H54 (cell line): ENCODE data around the gene HBQ1.

ENCODE experiments used
- DNase-seq: peaks from one replicate; pipeline ENCODE4 v3.0.0; 2011; ENCODE audit warnings: low spot score, mixed read lengths; ENCODE audit not compliant: insufficient read length
- FAIRE-seq: peaks from 3 replicates; lab custom pipeline; 2011; peaks lifted over from hg19 to GRCh38; lab: Jason Lieb, UNC
- POLR2A ChIP-seq: IDR thresholded peaks from 2 replicates; pipeline ENCODE4 v1.6.1; 2011; ENCODE audit warnings: low read depth, mild to moderate bottlenecking, low read length

HBQ1 gene

DNA sequence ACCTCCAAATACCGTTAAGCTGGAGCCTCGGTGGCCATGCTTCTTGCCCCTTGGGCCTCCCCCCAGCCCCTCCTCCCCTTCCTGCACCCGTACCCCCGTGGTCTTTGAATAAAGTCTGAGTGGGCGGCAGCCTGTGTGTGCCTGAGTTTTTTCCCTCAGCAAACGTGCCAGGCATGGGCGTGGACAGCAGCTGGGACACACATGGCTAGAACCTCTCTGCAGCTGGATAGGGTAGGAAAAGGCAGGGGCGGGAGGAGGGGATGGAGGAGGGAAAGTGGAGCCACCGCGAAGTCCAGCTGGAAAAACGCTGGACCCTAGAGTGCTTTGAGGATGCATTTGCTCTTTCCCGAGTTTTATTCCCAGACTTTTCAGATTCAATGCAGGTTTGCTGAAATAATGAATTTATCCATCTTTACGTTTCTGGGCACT lies 2.9 kb upstream of the HBQ1 start:
- TF ChIP-seq POLR2A, result no peak
- no peak for FAIRE-seq
- DNase-seq, result no peak

DNA sequence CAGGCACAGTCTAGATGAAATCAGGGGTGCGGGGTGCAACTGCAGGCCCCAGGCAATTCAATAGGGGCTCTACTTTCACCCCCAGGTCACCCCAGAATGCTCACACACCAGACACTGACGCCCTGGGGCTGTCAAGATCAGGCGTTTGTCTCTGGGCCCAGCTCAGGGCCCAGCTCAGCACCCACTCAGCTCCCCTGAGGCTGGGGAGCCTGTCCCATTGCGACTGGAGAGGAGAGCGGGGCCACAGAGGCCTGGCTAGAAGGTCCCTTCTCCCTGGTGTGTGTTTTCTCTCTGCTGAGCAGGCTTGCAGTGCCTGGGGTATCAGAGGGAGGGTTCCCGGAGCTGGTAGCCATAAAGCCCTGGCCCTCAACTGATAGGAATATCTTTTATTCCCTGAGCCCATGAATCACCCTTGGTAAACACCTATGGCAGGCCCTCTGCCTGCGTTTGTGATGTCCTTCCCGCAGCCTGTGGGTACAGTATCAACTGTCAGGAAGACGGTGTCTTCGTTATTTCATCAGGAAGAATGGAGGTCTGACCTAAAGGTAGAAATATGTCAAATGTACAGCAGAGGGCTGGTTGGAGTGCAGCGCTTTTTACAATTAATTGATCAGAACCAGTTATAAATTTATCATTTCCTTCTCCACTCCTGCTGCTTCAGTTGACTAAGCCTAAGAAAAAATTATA lies 2.1 kb upstream of the HBQ1 start:
- DNase-seq (no peak), FAIRE-seq (no peak)
- no peak for TF ChIP-seq POLR2A

DNA sequence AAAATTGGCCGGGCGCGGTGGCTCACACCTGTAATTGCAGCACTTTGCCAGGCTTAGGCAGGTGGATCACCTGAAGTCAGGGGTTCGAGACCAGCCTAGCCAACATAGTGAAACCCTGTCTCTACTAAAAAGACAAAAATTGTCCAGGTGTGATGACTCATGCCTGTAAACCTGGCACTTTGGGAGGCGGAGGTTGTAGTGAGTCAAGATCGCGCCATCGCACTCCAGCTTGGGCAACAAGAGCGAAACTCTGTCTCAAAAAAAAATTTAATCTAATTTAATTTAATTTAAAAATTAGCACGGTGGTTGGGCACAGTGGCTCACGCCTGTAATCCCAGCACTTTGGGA lies 1.6 kb upstream of the HBQ1 start:
- DNase-seq (no peak), FAIRE-seq (no peak)
- TF ChIP-seq POLR2A, result no peak

DNA sequence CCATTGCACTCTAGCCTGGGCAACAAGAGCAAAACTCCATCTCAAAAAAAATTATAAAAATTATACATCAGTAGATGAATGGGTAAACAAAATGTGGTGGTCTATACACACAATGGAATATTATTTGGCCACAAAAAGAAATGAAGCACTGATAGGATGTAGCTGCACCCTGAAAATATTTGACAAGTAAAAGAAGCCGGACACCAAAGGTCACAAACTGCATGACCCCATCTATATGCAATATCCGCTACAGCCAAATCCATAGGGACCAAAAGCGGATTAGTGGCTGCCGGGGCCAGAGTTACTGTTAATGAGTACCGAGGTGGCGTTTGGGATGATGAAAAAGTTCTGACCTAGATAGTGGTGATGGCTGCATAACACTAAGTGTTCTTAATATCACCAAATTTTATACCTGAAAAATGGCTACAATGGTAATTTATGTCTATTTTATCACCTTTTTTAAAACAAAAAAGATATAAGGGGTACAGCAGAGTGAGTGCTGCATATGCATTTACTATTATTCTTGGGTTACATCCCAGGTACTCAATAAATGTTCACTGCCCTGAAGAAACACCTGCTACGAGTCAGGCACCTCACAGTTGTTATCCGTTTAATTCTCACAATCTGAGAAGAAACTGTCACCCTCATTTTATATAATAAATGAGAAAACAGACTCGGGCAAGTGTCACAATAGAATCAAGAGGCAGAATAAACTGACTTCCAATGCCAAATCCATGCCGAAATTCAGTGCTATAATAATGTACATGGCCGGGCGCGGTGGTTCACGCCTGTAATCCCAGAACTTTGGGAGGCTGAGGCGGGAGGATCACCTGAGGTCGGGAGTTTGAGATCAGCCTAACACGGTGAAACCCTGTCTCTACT lies 807 bp upstream of the HBQ1 start:
- TF ChIP-seq POLR2A, result no peak
- DNase-seq (no peak), FAIRE-seq (no peak)

DNA sequence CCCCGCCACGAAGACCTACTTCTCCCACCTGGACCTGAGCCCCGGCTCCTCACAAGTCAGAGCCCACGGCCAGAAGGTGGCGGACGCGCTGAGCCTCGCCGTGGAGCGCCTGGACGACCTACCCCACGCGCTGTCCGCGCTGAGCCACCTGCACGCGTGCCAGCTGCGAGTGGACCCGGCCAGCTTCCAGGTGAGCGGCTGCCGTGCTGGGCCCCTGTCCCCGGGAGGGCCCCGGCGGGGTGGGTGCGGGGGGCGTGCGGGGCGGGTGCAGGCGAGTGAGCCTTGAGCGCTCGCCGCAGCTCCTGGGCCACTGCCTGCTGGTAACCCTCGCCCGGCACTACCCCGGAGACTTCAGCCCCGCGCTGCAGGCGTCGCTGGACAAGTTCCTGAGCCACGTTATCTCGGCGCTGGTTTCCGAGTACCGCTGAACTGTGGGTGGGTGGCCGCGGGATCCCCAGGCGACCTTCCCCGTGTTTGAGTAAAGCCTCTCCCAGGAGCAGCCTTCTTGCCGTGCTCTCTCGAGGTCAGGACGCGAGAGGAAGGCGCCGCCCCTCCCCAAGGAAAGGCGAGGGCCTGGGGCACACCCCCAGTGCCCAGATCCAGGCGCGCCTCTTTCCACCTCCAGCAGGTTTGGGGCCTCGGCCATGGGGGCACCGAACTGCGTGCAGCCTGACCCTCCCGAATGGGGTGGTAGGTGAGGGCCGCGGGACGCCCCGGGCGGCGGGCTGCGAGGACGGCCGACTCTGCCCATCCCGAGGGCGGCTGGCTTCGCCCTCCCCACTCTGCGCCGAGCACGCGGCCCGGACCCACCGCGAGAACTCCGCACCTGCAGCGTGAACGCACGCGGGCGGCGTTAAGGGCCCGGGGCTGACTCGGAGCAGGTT lies 664 bp downstream of the HBQ1 start:
- DNase-seq, result no peak
- no peak for TF ChIP-seq POLR2A
- no peak for FAIRE-seq

DNA sequence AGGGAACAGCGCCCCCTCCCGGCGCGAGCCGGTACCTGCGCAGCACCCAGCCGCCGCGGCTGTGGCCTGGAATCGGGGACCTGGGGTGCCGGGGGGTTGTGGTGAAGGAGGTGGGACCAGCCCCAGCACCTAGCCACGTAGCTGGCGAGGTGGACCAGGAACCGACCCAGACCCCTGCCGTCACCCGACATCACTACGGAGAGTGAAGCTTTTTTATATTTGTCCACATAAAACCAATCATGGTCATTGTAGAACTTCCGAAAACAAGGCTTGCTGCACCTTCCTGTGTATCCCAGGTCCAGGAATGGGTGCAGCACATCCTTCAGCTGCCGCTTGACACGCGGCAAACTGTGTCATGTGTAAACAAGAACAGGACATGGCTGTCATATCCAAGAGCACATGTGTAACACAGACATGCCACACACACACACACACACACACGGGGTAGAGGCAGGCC lies 1.3 kb downstream of the HBQ1 start:
- no peak for FAIRE-seq
- TF ChIP-seq POLR2A, result no peak
- no peak for DNase-seq

DNA sequence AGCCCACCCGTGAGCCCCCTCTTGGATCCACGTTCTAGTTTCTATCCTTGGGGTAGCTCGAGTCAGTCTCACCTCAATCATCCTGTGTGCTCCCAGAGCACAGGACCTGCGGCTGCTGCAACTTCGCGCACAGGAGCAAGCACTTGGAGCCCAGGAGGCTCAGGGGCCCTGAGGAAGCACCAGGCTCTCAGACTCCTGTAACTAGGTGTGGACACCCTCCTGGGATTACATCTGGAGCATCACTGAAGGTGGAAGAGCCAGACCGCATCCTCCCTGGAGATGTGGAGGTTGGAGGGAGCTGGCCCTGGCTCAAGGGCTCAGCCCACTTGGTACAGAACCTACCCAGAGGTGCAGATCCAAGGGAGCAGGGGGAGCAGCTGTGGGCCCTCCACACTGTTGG lies 2.7 kb downstream of the HBQ1 start:
- no peak for FAIRE-seq
- DNase-seq, result no peak
- no peak for TF ChIP-seq POLR2A

DNA sequence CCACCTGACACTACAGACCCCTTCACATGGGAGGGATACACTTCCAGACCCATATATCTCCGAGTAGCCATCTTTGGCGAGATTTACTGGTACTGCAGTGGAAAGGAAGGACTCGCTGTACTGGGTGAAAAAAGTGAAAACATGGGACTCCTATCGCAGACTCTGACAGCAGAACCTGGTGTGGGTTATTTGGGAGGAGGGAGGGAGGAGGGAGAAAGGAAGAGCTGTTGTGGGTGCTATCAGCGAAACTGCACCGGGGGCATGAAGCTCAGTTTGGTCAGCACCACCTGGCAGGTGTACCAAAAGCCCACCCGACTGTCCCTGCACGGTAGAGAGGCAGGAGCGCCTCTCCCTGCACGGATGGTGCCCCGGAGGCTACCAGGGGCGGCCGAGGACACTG lies 5.0 kb downstream of the HBQ1 start:
- FAIRE-seq, result no peak
- no peak for DNase-seq
- no peak for TF ChIP-seq POLR2A

DNA sequence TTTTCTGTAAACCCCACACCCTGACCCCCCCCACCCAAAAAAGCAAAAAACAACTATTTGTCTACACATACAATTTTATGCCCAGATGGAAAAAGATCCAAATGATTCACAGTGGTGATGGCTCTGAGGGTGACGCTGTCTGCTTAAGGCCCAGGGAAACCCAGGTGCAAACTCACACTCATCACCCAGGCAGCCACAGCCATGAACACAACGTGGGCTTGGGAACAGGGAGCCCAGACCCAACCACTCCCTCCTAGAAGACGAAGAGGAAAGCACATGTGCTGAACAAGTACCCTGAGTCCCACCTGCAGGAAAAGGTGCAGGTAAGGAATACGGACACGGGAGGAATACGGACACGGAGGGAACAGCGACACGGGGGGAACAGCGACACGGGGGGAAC lies 5.4 kb downstream of the HBQ1 start:
- DNase-seq (no peak), FAIRE-seq (no peak)
- TF ChIP-seq POLR2A, result no peak

DNA sequence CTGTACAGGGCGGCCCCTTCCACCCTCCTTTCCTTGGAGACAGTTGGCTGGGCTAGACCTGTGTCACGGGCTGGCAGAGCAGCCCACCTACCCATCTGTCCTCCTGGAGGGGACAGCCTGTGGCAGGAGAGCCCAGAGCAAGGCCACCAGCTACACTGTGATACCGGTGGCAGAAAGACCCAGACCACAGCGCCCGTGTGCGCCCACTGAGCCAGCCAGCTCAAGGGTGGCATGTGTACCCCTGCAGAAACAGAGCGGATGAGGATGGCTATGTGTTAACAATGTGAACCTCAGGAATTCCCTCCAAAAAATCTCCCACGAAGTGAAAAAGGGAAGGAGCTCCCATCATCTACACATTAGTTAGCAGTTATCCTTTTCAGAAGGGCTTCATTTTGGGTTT lies 7.1 kb downstream of the HBQ1 start:
- FAIRE-seq (no peak), DNase-seq (no peak)
- no peak for TF ChIP-seq POLR2A

DNA sequence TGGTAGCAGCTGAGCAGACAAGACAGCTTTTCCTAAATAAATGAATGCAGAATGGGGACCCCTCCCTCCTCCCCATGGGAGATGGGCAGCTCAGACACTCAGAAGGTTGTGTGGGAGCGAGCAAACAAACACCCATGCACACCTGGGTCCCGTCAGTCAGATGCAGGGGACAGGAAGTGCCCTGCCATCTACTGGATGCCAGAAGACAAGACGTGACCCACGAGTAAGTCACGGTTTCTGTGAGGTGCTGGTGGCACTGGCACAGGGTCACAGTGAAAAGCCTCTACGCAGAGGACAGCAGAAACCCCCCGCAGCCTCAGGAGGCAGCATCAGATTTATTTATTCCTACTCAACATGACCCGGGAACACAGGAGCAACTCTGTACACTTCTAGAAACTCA lies 8.4 kb downstream of the HBQ1 start:
- TF ChIP-seq POLR2A, result no peak
- FAIRE-seq (no peak), DNase-seq (no peak)

DNA sequence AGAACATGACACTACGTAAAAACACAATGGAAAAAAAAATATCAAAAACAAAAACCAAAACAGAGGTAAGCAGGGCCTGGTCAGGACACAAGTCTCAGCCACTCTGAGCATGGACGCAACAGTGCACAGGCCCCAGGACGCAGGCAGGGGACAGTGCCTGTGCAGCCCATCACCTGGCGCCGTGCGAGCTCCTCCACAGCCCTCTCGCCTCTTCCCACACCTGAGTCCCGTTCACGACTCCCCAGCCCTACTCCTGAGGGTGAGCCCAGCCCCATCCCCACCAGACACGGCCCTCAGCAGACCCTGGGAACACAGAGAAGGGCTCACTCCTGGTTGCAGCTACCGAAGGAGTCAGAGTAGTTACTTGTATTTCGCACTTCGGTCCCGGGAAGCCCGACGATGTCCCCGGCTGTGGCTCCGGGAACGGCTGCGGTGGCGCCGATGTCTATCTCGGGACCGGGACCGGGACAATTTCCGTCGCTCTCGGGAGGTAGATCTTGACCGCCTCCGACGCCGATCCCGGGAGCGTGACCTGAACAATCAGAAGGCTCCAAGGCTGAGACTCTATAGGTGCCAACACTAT lies 9.4 kb downstream of the HBQ1 start:
- no peak for FAIRE-seq

DNA sequence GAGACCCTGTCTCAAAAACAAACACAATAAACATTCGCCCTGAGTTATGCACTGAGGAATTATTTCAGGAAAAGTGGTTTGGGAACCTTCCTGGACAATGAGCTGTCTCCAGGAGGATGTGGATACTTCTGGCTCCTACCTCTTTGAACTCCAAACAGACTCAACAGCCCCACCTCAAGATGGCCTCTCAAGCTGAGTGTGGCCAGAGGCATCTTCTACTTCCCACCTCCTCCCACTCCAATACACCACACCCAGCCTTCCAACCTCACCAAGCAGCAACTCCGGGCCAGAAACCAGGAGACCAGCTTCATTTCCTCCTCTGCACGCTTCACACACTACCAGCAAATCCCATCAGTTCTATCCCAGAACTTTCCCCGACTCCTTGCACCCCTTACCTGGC lies 11.6 kb downstream of the HBQ1 start:
- no peak for DNase-seq
- no peak for TF ChIP-seq POLR2A
- no peak for FAIRE-seq

More for the DNA sequence above, 9.4 kb downstream of the HBQ1 start:
- no peak for DNase-seq
- TF ChIP-seq POLR2A, result no peak
